ENCODE results near the gene CALR.
"Not testable (repeated sequence)": the region's sequence is repeated elsewhere in the genome, so short reads cannot be mapped to it uniquely, and the experiment has no call there.

Gene CALR

GRCh38 chr19:12952488-12953137 lies 14.2 kb downstream of the CALR start:
- DNase-seq (ENCODE audit: low read depth), result peak; percentile 55

DNA sequence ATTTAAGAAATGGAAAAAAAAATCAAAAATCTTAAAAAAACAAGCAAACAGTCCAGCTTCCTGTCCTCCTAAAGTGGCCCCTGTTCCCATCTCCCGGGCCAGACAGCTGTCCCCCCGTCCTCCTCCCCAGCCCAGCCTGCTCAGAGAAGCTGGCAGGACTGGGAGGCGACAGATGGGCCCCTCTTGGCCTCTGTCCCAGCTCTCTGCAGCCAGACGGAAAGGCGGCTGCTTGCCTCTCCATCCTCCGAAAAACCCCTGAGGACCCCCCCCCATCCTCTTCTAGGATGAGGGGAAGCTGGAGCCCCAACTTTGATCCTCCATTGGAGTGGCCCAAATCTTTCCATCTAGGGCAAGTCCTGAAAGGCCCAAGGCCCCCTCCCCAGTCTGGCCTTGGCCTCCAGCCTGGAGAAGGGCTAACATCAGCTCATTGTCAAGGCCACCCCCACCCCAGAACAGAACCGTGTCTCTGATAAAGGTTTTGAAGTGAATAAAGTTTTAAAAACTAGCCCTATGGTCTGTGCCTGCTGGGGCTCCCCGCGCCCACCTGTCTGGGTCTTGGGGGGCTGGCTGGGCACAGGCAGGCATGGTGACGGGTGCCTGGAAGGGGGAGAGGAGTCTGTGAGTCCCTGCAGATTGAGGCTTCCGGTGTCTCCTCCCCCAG lies 14.9 kb downstream of the CALR start:
- DNase-seq (ENCODE audit: low read depth), result no peak

DNA sequence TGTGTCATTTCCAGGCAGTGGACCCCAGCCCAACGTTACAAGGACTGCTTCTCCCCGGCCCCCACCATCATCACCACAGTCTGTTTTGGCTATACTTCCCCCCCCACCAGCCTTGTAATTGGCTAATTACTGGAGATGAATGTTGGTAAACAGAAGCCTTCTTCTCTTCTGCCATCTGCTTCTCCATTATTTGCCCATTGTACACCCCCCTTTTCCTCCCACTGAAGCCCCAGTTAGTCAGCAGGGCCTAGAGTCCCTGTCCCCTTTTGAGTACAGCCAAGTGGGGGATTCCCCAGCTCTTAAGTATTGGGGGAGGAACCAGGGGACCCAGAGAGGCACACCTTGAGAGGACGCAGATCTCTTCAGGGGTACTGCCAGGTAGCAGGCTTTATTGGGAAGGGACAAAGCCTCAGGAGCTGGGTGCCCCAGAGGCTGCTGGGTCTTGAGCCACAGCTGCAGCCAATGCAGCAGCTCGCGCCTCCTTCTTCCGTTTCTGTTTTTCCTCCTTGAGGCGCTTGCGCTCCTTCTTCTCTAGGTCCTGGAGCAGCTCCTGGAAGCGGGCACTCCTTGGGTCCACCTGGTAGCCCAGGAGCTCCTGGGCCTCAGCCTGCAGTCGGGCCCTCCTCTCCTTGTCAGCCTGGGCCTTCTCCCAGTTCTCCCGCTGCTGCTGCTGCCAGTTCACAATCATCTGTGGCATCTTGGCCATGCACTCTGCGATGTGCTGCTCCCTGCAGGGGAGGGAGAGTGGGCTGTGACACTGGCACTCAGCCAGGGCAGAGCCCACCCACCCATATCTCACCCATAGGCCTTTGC lies 15.6 kb downstream of the CALR start:
- no peak for DNase-seq (ENCODE audit: low read depth)

DNA sequence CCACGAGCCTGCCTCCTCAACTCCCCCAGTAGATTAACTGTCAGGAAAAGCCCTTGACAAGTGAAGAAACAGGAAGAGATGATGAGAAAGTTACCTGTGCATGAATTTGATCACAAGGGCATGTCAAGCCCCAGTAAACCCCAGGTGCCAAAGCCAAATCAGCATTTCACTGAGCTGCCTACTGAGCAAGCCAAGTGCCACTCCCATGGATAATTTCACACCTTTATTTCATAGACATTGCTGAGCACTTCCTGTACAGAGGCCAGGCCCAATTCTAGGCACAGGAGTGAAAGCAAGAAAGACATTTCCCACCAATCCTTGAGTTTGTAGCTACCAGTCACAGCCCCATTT lies 16.2 kb downstream of the CALR start:
- DNase-seq (ENCODE audit: low read depth), result no peak

DNA sequence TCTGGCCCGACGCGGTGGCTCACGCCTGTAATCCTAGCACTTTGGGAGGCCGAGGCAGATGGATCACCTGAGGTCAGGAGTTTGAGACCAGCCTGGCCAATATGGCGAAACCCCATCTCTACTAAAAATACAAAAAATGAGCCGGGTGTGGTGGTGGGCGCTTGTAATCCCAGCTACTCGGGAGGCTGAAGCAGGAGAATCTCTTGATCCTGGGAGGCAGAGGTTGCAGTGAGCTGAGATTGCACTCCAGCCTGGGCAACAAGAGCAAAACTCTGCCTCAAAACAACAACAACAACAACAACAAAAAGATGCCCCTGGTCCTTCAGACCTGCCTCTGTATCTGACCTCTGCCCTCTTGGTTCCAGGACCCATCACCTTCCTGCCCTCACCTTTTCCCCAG lies 17.2 kb downstream of the CALR start:
- not testable (repeated sequence) for DNase-seq (ENCODE audit: low read depth)

GRCh38 chr19:12955996-12956395 lies 17.6 kb downstream of the CALR start:
- DNase-seq (ENCODE audit: low read depth), result no peak

GRCh38 chr19:12956446-12957388 lies 18.3 kb downstream of the CALR start, which contains the start of gene GADD45GIP1:
Gene GADD45GIP1 (minus strand): TSS chr19:12957223. CDS start chr19:12957212, 11 bp downstream.
- peak; percentile 73 for DNase-seq (ENCODE audit: low read depth)

DNA sequence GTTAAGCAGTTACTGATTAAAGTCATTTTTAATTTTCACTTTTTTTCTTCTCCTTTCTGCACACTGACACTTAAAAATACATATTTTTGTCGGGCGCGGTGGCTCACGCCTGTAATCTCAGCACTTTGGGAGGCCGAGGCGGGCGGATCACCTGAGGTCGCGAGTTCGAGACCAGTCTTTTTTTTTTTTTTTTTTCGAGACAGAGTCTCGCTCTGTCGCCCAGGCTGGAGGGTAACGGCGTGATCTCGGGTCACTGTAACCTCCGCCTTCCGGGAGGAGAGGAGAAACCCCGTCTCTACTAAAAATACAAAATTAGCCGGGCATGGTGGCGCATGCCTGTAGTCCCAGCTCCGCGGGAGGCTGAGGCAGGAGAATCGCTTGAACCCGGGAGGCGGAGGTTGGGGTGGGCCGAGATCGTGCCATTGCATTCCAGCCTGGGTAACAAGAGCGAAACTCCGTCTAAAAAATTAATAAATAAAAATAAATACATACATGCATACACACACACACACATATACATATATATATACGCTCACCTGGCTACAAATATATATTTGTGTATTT lies 19.1 kb downstream of the CALR start:
- not testable (repeated sequence) for DNase-seq (ENCODE audit: low read depth)

DNA sequence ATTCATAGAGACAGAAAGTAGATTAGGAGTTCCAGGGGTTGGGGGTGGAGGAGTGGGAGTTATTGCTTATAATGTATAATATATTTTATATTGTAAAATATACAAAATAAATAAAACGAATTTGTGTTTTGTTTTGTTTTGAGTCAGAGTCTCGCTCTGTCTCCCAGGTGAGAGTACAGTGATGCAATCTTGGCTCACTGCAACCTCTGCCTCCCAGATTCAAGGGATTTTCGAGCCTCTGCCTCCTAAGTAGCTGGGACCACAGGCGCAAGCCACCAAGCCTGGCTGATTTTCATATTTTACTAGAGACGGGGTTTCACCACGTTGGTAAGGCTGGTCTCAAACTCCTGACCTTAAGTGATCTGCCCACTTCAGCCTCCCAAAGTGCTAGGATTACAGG lies 21.1 kb downstream of the CALR start:
- DNase-seq (ENCODE audit: low read depth), result no peak

DNA sequence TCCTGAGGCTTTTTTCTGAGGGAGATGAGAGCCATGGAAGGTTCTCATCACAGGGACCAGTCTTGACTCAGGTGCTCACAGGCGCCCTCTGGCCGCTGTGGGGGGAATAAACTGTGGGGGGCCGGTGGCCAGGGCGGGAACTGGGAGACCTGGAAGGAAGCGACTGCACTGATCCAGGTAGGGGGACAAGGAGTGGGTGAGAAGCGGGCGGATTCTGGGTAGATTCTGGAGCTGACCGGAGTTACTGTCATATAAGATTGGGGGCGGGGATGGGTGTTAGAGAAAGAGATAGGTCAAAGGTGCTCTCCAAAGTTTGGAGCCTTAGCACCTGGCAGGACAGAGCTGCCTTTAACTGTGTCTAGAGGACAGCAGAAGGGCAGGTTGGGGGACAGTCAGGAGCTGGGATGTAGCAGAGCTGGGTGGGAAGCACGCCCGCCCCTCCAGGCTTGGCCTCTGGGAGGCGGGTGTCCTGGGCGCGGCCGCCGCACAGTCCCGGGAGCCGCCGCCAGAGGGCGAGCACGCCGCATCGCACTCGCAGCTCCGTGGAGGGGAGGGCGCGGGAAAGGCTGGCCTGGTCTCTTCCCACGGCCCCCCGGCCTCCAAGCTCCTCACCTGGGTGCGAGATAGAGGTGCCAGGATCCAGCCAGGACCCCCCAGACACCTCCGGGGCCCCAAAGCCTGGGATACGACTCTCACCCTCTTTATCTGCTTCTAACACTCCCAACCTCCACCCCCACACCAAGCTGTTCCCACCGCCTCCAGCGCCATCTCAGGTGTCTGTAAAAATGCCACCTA lies 26.8 kb downstream of the CALR start:
- peak; percentile 49 for DNase-seq (ENCODE audit: low read depth)

DNA sequence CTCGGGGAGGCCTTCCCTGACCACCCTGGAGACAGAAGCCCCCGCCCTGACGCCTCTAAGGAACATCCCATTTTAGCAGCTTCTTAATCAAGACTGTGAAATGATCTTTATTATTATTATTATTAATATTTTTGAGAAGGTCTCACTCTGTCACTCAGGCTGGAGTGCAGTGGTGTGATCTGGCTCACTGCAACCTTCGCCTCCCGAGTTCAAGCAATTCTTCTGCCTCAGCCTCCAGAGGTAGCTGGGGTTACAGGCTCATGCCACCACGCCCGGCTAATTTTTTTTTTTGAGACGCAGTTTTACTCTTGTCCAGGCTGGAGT lies 27.4 kb downstream of the CALR start:
- no peak for DNase-seq (ENCODE audit: low read depth)

- peak; percentile 65 for DNase-seq (ENCODE audit: low read depth)
These were observed 29.5 kb downstream of the CALR start for GRCh38 chr19:12967907-12968306.

- DNase-seq (ENCODE audit: low read depth), result peak; percentile 15
These were observed 31.0 kb downstream of the CALR start, which contains the start of gene DAND5 for GRCh38 chr19:12969292-12969988. Gene DAND5 (plus strand): TSS chr19:12969576. CDS start chr19:12969661, 85 bp downstream.

- no peak for DNase-seq (ENCODE audit: low read depth)
These were observed 31.8 kb downstream of the CALR start for GRCh38 chr19:12970070-12970820.

DNA sequence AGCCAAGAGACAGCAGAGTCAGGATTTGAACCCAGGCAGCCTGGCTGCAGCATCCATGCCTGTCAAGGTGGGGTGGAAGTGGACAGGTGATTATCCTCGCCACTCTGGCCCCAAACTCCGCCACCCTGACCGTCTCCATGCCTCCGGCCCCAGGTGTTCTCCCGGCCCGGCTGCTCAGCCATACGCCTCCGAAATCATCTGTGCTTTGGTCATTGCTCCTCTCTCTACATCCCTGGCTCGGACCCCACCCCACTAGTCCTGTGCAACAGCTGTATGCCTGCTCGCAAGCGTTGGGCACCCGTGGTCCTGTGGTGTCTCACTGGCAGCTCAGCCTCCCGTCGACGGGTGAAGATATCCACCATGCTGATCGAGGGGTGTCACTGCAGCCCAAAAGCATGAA lies 34.8 kb downstream of the CALR start:
- DNase-seq (ENCODE audit: low read depth), result no peak

- DNase-seq (ENCODE audit: low read depth), result no peak
These were observed 36.2 kb downstream of the CALR start for GRCh38 chr19:12974301-12975220.

DNA sequence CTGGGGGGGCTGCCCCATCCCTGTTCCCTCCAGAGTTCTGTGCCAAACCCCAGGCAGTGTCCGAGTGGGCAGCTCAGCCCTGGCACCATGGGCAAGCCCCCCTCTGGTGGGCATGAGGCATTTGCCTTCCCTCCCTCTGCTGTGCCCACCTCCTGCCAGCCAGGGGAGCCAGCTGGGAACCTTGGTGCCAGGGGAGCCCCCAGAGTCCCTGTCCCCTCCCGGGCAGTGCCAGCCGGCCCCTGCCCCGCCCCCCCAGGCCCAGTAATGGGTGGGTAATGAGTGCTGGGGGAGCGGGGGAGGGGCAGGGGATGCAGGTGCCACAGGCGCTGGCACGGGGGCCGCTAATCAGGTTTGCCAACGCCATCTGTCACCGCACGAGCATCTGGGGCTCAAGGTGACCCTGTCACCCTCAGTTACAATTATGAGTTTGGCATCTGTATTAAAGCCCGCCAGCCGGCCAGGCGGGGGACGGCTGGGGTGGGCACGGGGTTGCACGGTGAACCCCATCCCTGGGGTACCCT lies 36.9 kb downstream of the CALR start:
- DNase-seq (ENCODE audit: low read depth), result no peak

DNA sequence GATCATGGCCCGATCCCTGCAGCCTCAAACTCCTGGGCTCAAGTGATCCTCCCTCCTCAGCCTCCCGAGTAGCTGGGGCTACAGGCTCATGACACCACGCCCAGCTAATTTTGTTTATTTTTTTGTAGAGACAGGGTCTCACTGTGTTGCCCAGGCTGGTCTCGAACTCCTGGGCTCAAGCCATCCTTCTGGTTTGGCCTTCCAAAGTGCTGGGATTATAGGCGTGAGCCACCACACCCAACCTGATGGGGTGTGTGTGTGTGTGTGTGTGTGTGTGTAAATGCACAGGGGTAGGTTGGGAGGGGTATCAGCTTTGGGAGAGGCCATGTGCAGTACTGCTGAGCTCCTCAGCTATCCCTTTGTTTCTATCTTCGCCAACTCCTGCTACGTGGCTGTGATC lies 37.7 kb downstream of the CALR start:
- DNase-seq (ENCODE audit: low read depth), result not testable (repeated sequence)

All from amniotic epithelial cell (primary cell).